Endothelial cell of umbilical vein (primary cell): ENCODE measurements around the gene NLRP11. TPM values are rescaled to one million over a fixed set of nuclear protein-coding genes. Genes with fewer than 3 reads are reported as not detected.

Source experiments
- BruUV-seq: library from RNA; stranded (reverse); fragments of 400-500 nt; replicated peaks from 2 replicates; lab custom pipeline; 2021; lab: Mats Ljungman, UMichigan
- CTCF ChIA-PET: fragments of 300-600, 350-600 bp; sonication (Branson Sonifier 250); formaldehyde crosslinking; loops from one replicate; lab custom pipeline; 2021; ENCODE audit warnings: antibody characterized with exemption, inconsistent platforms; lab: Charles Lee
- POLR2A ChIA-PET: fragments of 300-600, 350-600 bp; sonication (Branson Sonifier 250); formaldehyde crosslinking; loops from one replicate; lab custom pipeline; 2021; ENCODE audit warnings: antibody characterized with exemption, inconsistent platforms; lab: Charles Lee
- DNase-seq: peaks from one replicate; pipeline ENCODE4 v3.0.0-alpha.2; 2011; ENCODE audit warnings: low read depth, low spot score
- FAIRE-seq: peaks from 2 replicates; lab custom pipeline; 2011; peaks lifted over from hg19 to GRCh38; lab: Jason Lieb, UNC
- H2AFZ ChIP-seq: 2 replicates; pipeline ENCODE4 v1.6.0; 2012; ENCODE audit warnings: low read depth, low read length, control low read depth, inconsistent platforms
- H3K27ac ChIP-seq: 2 replicates; pipeline ENCODE4 v1.5.1; 2011; ENCODE audit warnings: low read depth, mild to moderate bottlenecking, control low read depth, low read length, moderate library complexity; ENCODE audit not compliant: insufficient read depth
- H3K27me3 ChIP-seq, 2 experiments: 2 replicates each; pipeline versions ENCODE4 v1.6.0 to v1.6.1; 2011; ENCODE audit warnings: low read length in 2 of 2, mixed read lengths in 1 of 2; ENCODE audit not compliant: control insufficient read depth in 2 of 2, insufficient read depth in 2 of 2
- H3K36me3 ChIP-seq, 2 experiments: 2 replicates in 1 of 2; 3 replicates in 1 of 2; pipeline ENCODE4 v1.5.1; 2011; ENCODE audit warnings: low read length in 2 of 2, mild to moderate bottlenecking in 1 of 2, moderate library complexity in 1 of 2; ENCODE audit not compliant: control insufficient read depth in 2 of 2, insufficient read depth in 2 of 2; ENCODE audit errors: extremely low read depth in 1 of 2
- H3K4me1 ChIP-seq: 3 replicates; pipeline ENCODE4 v1.5.1; 2011; ENCODE audit warnings: mild to moderate bottlenecking, low read length; ENCODE audit not compliant: control insufficient read depth, insufficient read depth; ENCODE audit errors: extremely low read depth
- H3K4me2 ChIP-seq: 2 replicates; pipeline ENCODE4 v1.6.1; 2011; ENCODE audit warnings: low read length, control low read depth, mixed read lengths; ENCODE audit not compliant: insufficient read depth
- H3K4me3 ChIP-seq, 3 experiments: fragments of 200-600 bp in 1 of 3; sonication (generic), shearing (Covaris generic) in 1 of 3; replicated peaks in 1 of 3; 2 replicates each; pipeline ENCODE4 v1.5.1; 2011 to 2016; ENCODE audit warnings: control low read depth in 3 of 3, low read length in 3 of 3, mild to moderate bottlenecking in 2 of 3, inconsistent platforms in 1 of 3, low read depth in 1 of 3, moderate library complexity in 1 of 3; ENCODE audit not compliant: insufficient read depth in 1 of 3
- H3K79me2 ChIP-seq: 2 replicates; pipeline ENCODE4 v1.6.0; 2012; ENCODE audit warnings: low read length, inconsistent platforms; ENCODE audit not compliant: control insufficient read depth, insufficient read depth
- H3K9ac ChIP-seq: replicated peaks from 2 replicates; pipeline ENCODE3; 2011; ENCODE audit warnings: low read length, control low read depth; ENCODE audit not compliant: insufficient read depth; ENCODE audit errors: extremely low read depth
- H3K9me1 ChIP-seq: replicated peaks from 3 replicates; pipeline ENCODE4 v1.6.0; 2011; ENCODE audit warnings: mild to moderate bottlenecking, low read length; ENCODE audit not compliant: control insufficient read depth, insufficient read depth; ENCODE audit errors: extremely low read depth
- H3K9me3 ChIP-seq: replicated peaks from 2 replicates; pipeline ENCODE4 v1.5.1; 2012; ENCODE audit warnings: low read length, inconsistent platforms; ENCODE audit not compliant: control insufficient read depth, insufficient read depth
- H4K20me1 ChIP-seq: replicated peaks from 2 replicates; pipeline ENCODE3; 2011; ENCODE audit warnings: mild to moderate bottlenecking, low read length; ENCODE audit not compliant: control insufficient read depth, insufficient read depth; ENCODE audit errors: extremely low read depth
- EZH2 ChIP-seq: IDR thresholded peaks from 2 replicates; pipeline ENCODE4 v1.6.1; 2012; ENCODE audit warnings: borderline replicate concordance, low read depth, mild to moderate bottlenecking, moderate library complexity, low read length, inconsistent platforms; ENCODE audit not compliant: severe bottlenecking
- GATA2 ChIP-seq: IDR thresholded peaks from 2 replicates; pipeline ENCODE4 v1.7.0; 2011; ENCODE audit warnings: low read depth, mild to moderate bottlenecking, moderate library complexity, mixed read lengths, low read length; ENCODE audit not compliant: insufficient read length, insufficient read depth
- JUN ChIP-seq: IDR thresholded peaks from 2 replicates; pipeline ENCODE4 v1.6.1; 2011; ENCODE audit warnings: borderline replicate concordance, low read depth; ENCODE audit not compliant: insufficient read length, insufficient read depth
- MYC ChIP-seq: IDR thresholded peaks from one replicate; pipeline ENCODE4 v1.6.1; 2011; ENCODE audit warnings: mild to moderate bottlenecking, low read depth, low read length
- POLR2A ChIP-seq: IDR thresholded peaks from 2 replicates; pipeline ENCODE4 v1.6.1; 2012; ENCODE audit warnings: low read depth, mild to moderate bottlenecking, control low read depth, low read length
- POLR2AphosphoS5 ChIP-seq: IDR thresholded peaks from 2 replicates; pipeline ENCODE4 v1.6.1; 2012; ENCODE audit warnings: low read depth, mild to moderate bottlenecking, control low read depth, low read length, moderate library complexity; ENCODE audit not compliant: insufficient read depth
- dilution Hi-C: fragments of 300-500 bp; cut with MboI; formaldehyde crosslinking; loops from one replicate; pipeline ENCODE4 v1.15.0; 2019; ENCODE audit warnings: low sequenced_read_pairs; ENCODE audit not compliant: extremely low pct_ligation_motif_present
- intact Hi-C: fragments of 100-400 bp; cut with micrococcal nuclease; formaldehyde crosslinking; loops from one replicate; pipeline ENCODE4 v1.10.0; 2022
- polyA plus RNA-seq, 4 experiments: library from polyadenylated mRNA; depleted of rRNA in 3 of 4; stranded (reverse) in 3 of 4; unstranded in 1 of 4; fragments of >200 nt; gene quantifications; 2 replicates each; pipeline versions ENCODE4 v1.2.1 to v1.2.3, GENCODE V29; 2011 to 2012; ENCODE audit warnings: missing spikeins in 1 of 4
- total RNA-seq: library from RNA; stranded (reverse); gene quantifications from 2 replicates; pipeline ENCODE4 v1.2.3, GENCODE V29; 2021
- TF ChIP-seq, protein P1 (sequence below): IDR thresholded peaks from 2 replicates; pipeline ENCODE4 v1.6.1; 2011; ENCODE audit not compliant: insufficient read depth, insufficient read length
- TF ChIP-seq, protein P2 (sequence below), 2 donors: IDR thresholded peaks; 1 replicate in 1 of 2; 2 replicates in 1 of 2; pipeline ENCODE4 v1.5.1; 2011; ENCODE audit warnings: low read length in 2 of 2, mild to moderate bottlenecking in 2 of 2, moderate library complexity in 2 of 2, control low read depth in 1 of 2, inconsistent platforms in 1 of 2, low read depth in 1 of 2; ENCODE audit not compliant: insufficient read depth in 1 of 2; ENCODE audit errors: extremely low read depth in 1 of 2

Gene NLRP11
- total and polyA plus RNA-seq, 2 donors (not counting 3 experiments of a cell fraction or from before 2014, with no cell fraction given): not detected

DNA sequence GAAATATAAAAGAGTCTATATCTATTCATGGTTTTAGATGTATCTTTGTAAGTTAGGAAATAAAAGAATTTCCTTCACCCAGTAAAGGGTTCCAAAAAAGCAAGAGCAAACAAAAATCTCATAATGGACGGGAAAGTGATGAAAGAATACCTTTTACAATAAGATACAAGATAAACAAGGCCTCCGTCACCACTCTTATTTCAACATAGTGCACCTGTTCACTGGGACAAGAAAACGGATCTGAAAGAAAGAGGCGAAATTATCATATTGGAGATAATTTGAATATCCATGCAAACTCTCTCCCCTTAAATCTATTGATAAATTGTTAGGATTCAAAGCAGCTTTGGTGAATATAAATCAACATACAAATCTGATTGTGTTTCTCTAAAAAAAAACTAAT is 877 bp upstream of the NLRP11 start:
- Histone ChIP-seq H3K9me1 (no peaks in the 10 kb centered on the region), H3K79me2 (no peaks in the 10 kb centered on the region), H3K4me2 (no peak overlapping the region), H4K20me1 (no peaks in the 10 kb centered on the region), H3K9ac (no peak overlapping the region), H2AFZ (no peak overlapping the region), H3K36me3 (no peaks in the 10 kb centered on the region), H3K4me1 (no peaks in the 10 kb centered on the region), H3K9me3 (no peaks in the 10 kb centered on the region), H3K27ac (no peak overlapping the region), H3K27me3 (no peaks in the 10 kb centered on the region), H3K4me3 (no peak overlapping the region)
- intact Hi-C loops (no loop called here), dilution Hi-C loops (no loop called here)
- FAIRE-seq (no peak), DNase-seq (no peak)
- BruUV-seq: no TSS peak
- CTCF ChIA-PET: no interaction called here
- TF ChIP-seq, protein P1, sequence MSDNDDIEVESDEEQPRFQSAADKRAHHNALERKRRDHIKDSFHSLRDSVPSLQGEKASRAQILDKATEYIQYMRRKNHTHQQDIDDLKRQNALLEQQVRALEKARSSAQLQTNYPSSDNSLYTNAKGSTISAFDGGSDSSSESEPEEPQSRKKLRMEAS: no peak
- TF ChIP-seq MYC (no peak), EZH2 (no peak), POLR2AphosphoS5 (no peak), POLR2A (no peak), GATA2 (no peak), JUN (no peak)
- TF ChIP-seq, protein P2, sequence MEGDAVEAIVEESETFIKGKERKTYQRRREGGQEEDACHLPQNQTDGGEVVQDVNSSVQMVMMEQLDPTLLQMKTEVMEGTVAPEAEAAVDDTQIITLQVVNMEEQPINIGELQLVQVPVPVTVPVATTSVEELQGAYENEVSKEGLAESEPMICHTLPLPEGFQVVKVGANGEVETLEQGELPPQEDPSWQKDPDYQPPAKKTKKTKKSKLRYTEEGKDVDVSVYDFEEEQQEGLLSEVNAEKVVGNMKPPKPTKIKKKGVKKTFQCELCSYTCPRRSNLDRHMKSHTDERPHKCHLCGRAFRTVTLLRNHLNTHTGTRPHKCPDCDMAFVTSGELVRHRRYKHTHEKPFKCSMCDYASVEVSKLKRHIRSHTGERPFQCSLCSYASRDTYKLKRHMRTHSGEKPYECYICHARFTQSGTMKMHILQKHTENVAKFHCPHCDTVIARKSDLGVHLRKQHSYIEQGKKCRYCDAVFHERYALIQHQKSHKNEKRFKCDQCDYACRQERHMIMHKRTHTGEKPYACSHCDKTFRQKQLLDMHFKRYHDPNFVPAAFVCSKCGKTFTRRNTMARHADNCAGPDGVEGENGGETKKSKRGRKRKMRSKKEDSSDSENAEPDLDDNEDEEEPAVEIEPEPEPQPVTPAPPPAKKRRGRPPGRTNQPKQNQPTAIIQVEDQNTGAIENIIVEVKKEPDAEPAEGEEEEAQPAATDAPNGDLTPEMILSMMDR (IDR thresholded peaks at IDR 0.05; ENCODE audit: extremely low read depth in 1 of 2, insufficient read depth in 1 of 2, low read depth in 1 of 2, low read length in 2 of 2): no peak
- POLR2A ChIA-PET: no interaction called here
